ENCODE data around the gene HPD.

The HPD gene

DNA sequence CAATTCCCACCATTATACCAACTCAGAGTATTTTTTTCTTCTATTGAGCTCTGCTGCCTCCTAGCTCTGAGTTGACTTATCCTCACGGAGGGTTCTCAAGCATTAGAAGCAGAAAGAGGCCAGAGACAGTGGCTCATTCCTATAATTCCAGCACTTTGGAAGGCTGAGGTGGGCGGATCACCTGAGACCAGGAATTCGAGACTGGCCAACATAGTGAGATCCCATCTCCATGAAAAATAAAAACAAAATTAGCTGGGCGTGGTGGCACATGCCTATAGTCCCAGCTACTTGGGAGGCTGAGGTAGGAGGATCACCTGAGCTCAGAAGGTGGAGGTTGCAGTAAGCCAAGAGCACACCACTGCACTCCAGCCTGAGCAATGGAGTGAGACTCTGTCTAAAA lies 21.0 kb downstream of the HPD start:
- no peak for DNase-seq
- H3K4me2 ChIP-seq (ENCODE audit: low read depth, low read length), result no peak overlapping the region
- TF ChIP-seq, protein P1, sequence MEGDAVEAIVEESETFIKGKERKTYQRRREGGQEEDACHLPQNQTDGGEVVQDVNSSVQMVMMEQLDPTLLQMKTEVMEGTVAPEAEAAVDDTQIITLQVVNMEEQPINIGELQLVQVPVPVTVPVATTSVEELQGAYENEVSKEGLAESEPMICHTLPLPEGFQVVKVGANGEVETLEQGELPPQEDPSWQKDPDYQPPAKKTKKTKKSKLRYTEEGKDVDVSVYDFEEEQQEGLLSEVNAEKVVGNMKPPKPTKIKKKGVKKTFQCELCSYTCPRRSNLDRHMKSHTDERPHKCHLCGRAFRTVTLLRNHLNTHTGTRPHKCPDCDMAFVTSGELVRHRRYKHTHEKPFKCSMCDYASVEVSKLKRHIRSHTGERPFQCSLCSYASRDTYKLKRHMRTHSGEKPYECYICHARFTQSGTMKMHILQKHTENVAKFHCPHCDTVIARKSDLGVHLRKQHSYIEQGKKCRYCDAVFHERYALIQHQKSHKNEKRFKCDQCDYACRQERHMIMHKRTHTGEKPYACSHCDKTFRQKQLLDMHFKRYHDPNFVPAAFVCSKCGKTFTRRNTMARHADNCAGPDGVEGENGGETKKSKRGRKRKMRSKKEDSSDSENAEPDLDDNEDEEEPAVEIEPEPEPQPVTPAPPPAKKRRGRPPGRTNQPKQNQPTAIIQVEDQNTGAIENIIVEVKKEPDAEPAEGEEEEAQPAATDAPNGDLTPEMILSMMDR (IDR thresholded peaks at IDR 0.05; ENCODE audit: low read length), result no peak
- TF ChIP-seq EZH2phosphoT487 (IDR thresholded peaks at IDR 0.05; ENCODE audit: low read length), result no peak
- TF ChIP-seq EZH2 (optimal IDR thresholded peaks at IDR 0.05; ENCODE audit: low read depth, low read length), result no peak

DNA sequence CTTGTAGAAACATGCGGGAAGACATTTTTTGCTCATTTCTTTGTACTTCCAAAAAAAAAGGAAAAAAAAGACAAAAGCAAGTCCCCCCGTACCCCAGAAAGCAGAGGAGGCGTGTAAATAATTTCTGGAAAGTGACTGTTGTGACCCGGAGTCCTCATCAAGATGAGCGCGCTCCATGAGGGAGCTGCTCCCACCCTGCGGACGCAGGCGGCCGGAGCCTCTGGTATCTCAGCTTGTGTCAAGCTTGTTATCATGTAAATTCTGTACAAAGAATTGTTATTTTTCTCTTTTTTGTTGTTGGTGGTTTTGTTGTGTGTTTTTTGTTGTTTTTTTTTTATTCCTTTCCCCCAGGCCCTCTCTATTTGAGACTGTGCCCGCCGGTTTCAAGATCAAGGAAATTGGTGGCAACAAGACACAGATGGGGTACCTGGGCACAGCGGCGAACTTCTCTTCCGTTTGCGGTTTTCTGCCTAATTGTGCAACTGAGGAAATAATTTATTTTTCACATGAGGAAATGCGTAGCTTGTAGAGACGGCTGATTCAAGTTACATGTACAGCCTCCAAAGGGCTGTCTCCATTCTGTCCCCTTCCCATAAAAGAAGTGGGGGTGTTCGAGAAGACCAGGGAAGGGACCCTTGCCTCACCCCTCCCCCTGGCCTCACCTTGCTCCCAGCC lies 27.0 kb downstream of the HPD start:
- TF ChIP-seq EZH2 (optimal IDR thresholded peaks at IDR 0.05; ENCODE audit: low read depth, low read length) (no peak), EZH2phosphoT487 (IDR thresholded peaks at IDR 0.05; ENCODE audit: low read length) (no peak)
- TF ChIP-seq, protein P1 (IDR thresholded peaks at IDR 0.05; ENCODE audit: low read length), result no peak
- no peak for DNase-seq
- no peaks in the 10 kb centered on the region for H3F3A ChIP-seq (ENCODE audit: insufficient read depth, low read length)
- H3K4me2 ChIP-seq (ENCODE audit: low read depth, low read length), result no peak overlapping the region
- H3K27me3 ChIP-seq (replicated peaks; ENCODE audit: insufficient read depth, low read length), result no peaks in the 10 kb centered on the region
- H3K36me3 ChIP-seq (replicated peaks; ENCODE audit: insufficient read depth, low read length), result no peaks in the 10 kb centered on the region
- H3K27ac ChIP-seq (ENCODE audit: low read length), result no peak overlapping the region
- H3K79me2 ChIP-seq (ENCODE audit: low read length), result no peaks in the 10 kb centered on the region
- no peak overlapping the region for H3K9ac ChIP-seq (ENCODE audit: low read length)
- no peaks in the 10 kb centered on the region for H3K9me3 ChIP-seq (replicated peaks; ENCODE audit: insufficient read depth, low read length)
- no peaks in the 10 kb centered on the region for H4K20me1 ChIP-seq (ENCODE audit: insufficient read depth, low read length)
- no peak overlapping the region for H2AFZ ChIP-seq (ENCODE audit: low read length)
- H3K4me1 ChIP-seq (ENCODE audit: low read length), result no peaks in the 10 kb centered on the region
- no peaks in the 10 kb centered on the region for H3K9me2 ChIP-seq (replicated peaks; ENCODE audit: insufficient read depth, low read length)
- H3K4me3 ChIP-seq (ENCODE audit: low read length), result no peak overlapping the region

More for the DNA sequence above, 21.0 kb downstream of the HPD start:
- no peaks in the 10 kb centered on the region for H3F3A ChIP-seq (ENCODE audit: insufficient read depth, low read length)
- H3K4me3 ChIP-seq (ENCODE audit: low read length), result no peak overlapping the region
- H3K27me3 ChIP-seq (replicated peaks; ENCODE audit: insufficient read depth, low read length), result no peaks in the 10 kb centered on the region
- H3K27ac ChIP-seq (ENCODE audit: low read length), result no peak overlapping the region
- H3K4me1 ChIP-seq (ENCODE audit: low read length), result no peaks in the 10 kb centered on the region
- no peaks in the 10 kb centered on the region for H3K79me2 ChIP-seq (ENCODE audit: low read length)
- no peak overlapping the region for H3K9ac ChIP-seq (ENCODE audit: low read length)
- H4K20me1 ChIP-seq (ENCODE audit: insufficient read depth, low read length), result no peaks in the 10 kb centered on the region
- no peaks in the 10 kb centered on the region for H3K36me3 ChIP-seq (replicated peaks; ENCODE audit: insufficient read depth, low read length)
- no peaks in the 10 kb centered on the region for H3K9me3 ChIP-seq (replicated peaks; ENCODE audit: insufficient read depth, low read length)
- no peak overlapping the region for H2AFZ ChIP-seq (ENCODE audit: low read length)
- H3K9me2 ChIP-seq (replicated peaks; ENCODE audit: insufficient read depth, low read length), result no peaks in the 10 kb centered on the region

DNA sequence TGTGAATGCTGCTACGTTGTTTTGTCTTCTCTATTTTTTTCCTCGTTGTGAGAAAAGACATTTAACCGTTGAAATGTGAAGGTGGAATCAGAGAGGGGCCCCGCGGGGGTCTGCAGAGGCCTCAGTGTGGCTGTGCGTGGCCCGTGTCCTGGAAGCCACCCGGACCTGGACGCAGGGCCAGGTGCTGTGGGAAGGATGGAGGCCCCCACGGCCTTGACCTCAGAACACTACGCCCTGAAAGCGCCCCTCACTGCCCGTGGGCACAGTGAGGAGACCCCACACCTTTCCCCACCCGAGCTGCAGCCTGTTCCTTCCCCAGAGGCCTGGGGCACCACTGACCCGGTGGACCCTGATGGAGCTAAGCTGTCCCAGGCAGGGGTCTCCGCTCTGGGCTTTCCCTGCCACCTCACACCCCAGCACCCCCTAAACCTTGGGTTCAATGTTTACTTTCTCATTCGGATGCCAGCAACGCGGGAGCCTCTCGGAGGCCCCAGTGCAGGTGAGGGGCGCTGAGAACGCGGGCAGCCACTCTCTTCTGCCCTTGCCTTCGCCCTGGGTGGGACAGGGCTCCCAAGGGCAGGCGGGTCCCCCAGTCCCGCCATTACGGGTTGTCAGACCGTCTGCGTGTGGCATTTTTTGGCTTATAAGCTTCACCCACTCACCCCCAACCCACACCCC lies 27.9 kb downstream of the HPD start:
- H2AFZ ChIP-seq (ENCODE audit: low read length), result no peak overlapping the region
- no peaks in the 10 kb centered on the region for H3K4me1 ChIP-seq (ENCODE audit: low read length)
- no peaks in the 10 kb centered on the region for H3K9me2 ChIP-seq (replicated peaks; ENCODE audit: insufficient read depth, low read length)
- H3K9ac ChIP-seq (ENCODE audit: low read length), result no peak overlapping the region
- H3K36me3 ChIP-seq (replicated peaks; ENCODE audit: insufficient read depth, low read length), result no peaks in the 10 kb centered on the region
- H3K79me2 ChIP-seq (ENCODE audit: low read length), result no peaks in the 10 kb centered on the region
- no peaks in the 10 kb centered on the region for H3K27me3 ChIP-seq (replicated peaks; ENCODE audit: insufficient read depth, low read length)
- TF ChIP-seq EZH2 (optimal IDR thresholded peaks at IDR 0.05; ENCODE audit: low read depth, low read length), result no peak
- no peaks in the 10 kb centered on the region for H3K9me3 ChIP-seq (replicated peaks; ENCODE audit: insufficient read depth, low read length)
- no peak overlapping the region for H3K4me2 ChIP-seq (ENCODE audit: low read depth, low read length)
- H4K20me1 ChIP-seq (ENCODE audit: insufficient read depth, low read length), result no peaks in the 10 kb centered on the region
- H3F3A ChIP-seq (ENCODE audit: insufficient read depth, low read length), result no peaks in the 10 kb centered on the region
- DNase-seq, result no peak
- H3K27ac ChIP-seq (ENCODE audit: low read length), result no peak overlapping the region
- H3K4me3 ChIP-seq (ENCODE audit: low read length), result no peak overlapping the region

GRCh38 chr12:121830134-121830533 lies 28.5 kb downstream of the HPD start:
- Histone ChIP-seq H3K4me1 (ENCODE audit: low read length) (no peaks in the 10 kb centered on the region), H3K27ac (ENCODE audit: low read length) (no peak overlapping the region), H3K9me3 (replicated peaks; ENCODE audit: insufficient read depth, low read length) (no peaks in the 10 kb centered on the region), H3K9me2 (replicated peaks; ENCODE audit: insufficient read depth, low read length) (no peaks in the 10 kb centered on the region), H3K4me2 (ENCODE audit: low read depth, low read length) (no peak overlapping the region), H4K20me1 (ENCODE audit: insufficient read depth, low read length) (no peaks in the 10 kb centered on the region), H3K27me3 (replicated peaks; ENCODE audit: insufficient read depth, low read length) (no peaks in the 10 kb centered on the region), H3K9ac (ENCODE audit: low read length) (no peak overlapping the region), H3F3A (ENCODE audit: insufficient read depth, low read length) (no peaks in the 10 kb centered on the region), H2AFZ (ENCODE audit: low read length) (no peak overlapping the region), H3K36me3 (replicated peaks; ENCODE audit: insufficient read depth, low read length) (no peaks in the 10 kb centered on the region), H3K79me2 (ENCODE audit: low read length) (no peaks in the 10 kb centered on the region), H3K4me3 (ENCODE audit: low read length) (no peak overlapping the region)
- DNase-seq, result no peak
- no peak for TF ChIP-seq EZH2phosphoT487 (IDR thresholded peaks at IDR 0.05; ENCODE audit: low read length)
- no peak for TF ChIP-seq EZH2 (optimal IDR thresholded peaks at IDR 0.05; ENCODE audit: low read depth, low read length)
- TF ChIP-seq, protein P1 (IDR thresholded peaks at IDR 0.05; ENCODE audit: low read length), result no peak
